ENCODE measurements around the gene LLCFC1. TPM values are rescaled to one million over a fixed set of nuclear protein-coding genes. Genes with fewer than 3 reads are reported as not detected.
"Not testable (repeated sequence)": the region's sequence is repeated elsewhere in the genome, so short reads cannot be mapped to it uniquely, and the experiment has no call there.

LLCFC1 gene
- total RNA-seq, 2 experiments from 2014 or later = not detected

GRCh38 chr7:142974626-142975025, 35.3 kb downstream of the LLCFC1 start:
- Histone ChIP-seq H2AFZ (ENCODE audit: low read length) (no peak overlapping the region), H3K79me2 (ENCODE audit: insufficient read depth, low read depth, low read length) (no peaks in the 10 kb centered on the region), H3K4me2 (ENCODE audit: low read length) (no peak overlapping the region), H3K4me1 (ENCODE audit: insufficient read depth, low read length, poor library complexity, severe bottlenecking) (no peaks in the 10 kb centered on the region), H3K4me3 (ENCODE audit: low read depth, low read length, poor library complexity, severe bottlenecking) (no peak overlapping the region), H3K9me2 (ENCODE audit: insufficient read depth, low read length) (no peaks in the 10 kb centered on the region), H4K20me1 (ENCODE audit: insufficient read depth, low read length) (no peaks in the 10 kb centered on the region), H3K27ac (ENCODE audit: low read depth, low read length, poor library complexity, severe bottlenecking) (no peak overlapping the region), H3K36me3 (ENCODE audit: insufficient read depth, low read length) (no peaks in the 10 kb centered on the region), H3K9me3 (ENCODE audit: low read length) (0 out of 2 replicates have a peak, but pooled peaks cover 7% of the 10 kb centered on the region)
- no peak for TF ChIP-seq EZH2phosphoT487 (IDR thresholded peaks at IDR 0.05; ENCODE audit: borderline replicate concordance, low read depth, low read length)
- TF ChIP-seq, protein P1, sequence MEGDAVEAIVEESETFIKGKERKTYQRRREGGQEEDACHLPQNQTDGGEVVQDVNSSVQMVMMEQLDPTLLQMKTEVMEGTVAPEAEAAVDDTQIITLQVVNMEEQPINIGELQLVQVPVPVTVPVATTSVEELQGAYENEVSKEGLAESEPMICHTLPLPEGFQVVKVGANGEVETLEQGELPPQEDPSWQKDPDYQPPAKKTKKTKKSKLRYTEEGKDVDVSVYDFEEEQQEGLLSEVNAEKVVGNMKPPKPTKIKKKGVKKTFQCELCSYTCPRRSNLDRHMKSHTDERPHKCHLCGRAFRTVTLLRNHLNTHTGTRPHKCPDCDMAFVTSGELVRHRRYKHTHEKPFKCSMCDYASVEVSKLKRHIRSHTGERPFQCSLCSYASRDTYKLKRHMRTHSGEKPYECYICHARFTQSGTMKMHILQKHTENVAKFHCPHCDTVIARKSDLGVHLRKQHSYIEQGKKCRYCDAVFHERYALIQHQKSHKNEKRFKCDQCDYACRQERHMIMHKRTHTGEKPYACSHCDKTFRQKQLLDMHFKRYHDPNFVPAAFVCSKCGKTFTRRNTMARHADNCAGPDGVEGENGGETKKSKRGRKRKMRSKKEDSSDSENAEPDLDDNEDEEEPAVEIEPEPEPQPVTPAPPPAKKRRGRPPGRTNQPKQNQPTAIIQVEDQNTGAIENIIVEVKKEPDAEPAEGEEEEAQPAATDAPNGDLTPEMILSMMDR (conservative IDR thresholded peaks at IDR 0.05; ENCODE audit: low read length) = no peak
- intact Hi-C loops (cut with micrococcal nuclease; ENCODE audit: unreplicated experiment) = no loop called here
- DNase-seq (ENCODE audit: low spot score) = no peak
- BruUV-seq (replicated peaks) = no TSS peak
- ChIA-PET CTCF (ENCODE audit: unreplicated experiment) (no interaction called here), POLR2A (interaction anchor here (0.7 kb wide), 1 partner anchor 257 kb away, joined by 5 read pairs; no protein-coding TSS in a partner anchor)

GRCh38 chr7:142978402-142978801, 39.1 kb downstream of the LLCFC1 start:
- DNase-seq (ENCODE audit: low spot score); H3K9me3 ChIP-seq (ENCODE audit: low read length); H3K79me2 ChIP-seq (ENCODE audit: insufficient read depth, low read depth, low read length); POLR2A ChIA-PET; H3K36me3 ChIP-seq (ENCODE audit: insufficient read depth, low read length); CTCF ChIA-PET (ENCODE audit: unreplicated experiment); H3K4me2 ChIP-seq (ENCODE audit: low read length); BruUV-seq (replicated peaks); H3K27ac ChIP-seq (ENCODE audit: low read depth, low read length, poor library complexity, severe bottlenecking); H3K4me3 ChIP-seq (ENCODE audit: low read depth, low read length, poor library complexity, severe bottlenecking); H3K4me1 ChIP-seq (ENCODE audit: insufficient read depth, low read length, poor library complexity, severe bottlenecking); intact Hi-C loops (cut with micrococcal nuclease; ENCODE audit: unreplicated experiment); H4K20me1 ChIP-seq (ENCODE audit: insufficient read depth, low read length); H2AFZ ChIP-seq (ENCODE audit: low read length); H3K9me2 ChIP-seq (ENCODE audit: insufficient read depth, low read length): not testable (repeated sequence)

GRCh38 chr7:142983825-142984224, 44.5 kb downstream of the LLCFC1 start:
- ChIA-PET POLR2A (interaction anchor here (0.7 kb wide), 1 partner anchor 207 kb away, joined by 3 read pairs; no protein-coding TSS in a partner anchor), CTCF (ENCODE audit: unreplicated experiment) (no interaction called here)
- Histone ChIP-seq H3K79me2 (ENCODE audit: insufficient read depth, low read depth, low read length) (no peaks in the 10 kb centered on the region), H3K27ac (ENCODE audit: low read depth, low read length, poor library complexity, severe bottlenecking) (no peak overlapping the region), H3K4me2 (ENCODE audit: low read length) (no peak overlapping the region), H3K36me3 (ENCODE audit: insufficient read depth, low read length) (no peaks in the 10 kb centered on the region), H3K9me3 (ENCODE audit: low read length) (0 out of 2 replicates have a peak, but pooled peaks cover under 1% of the 10 kb centered on the region), H4K20me1 (ENCODE audit: insufficient read depth, low read length) (no peaks in the 10 kb centered on the region), H3K4me3 (ENCODE audit: low read depth, low read length, poor library complexity, severe bottlenecking) (no peak overlapping the region), H3K9me2 (ENCODE audit: insufficient read depth, low read length) (no peaks in the 10 kb centered on the region), H3K4me1 (ENCODE audit: insufficient read depth, low read length, poor library complexity, severe bottlenecking) (no peaks in the 10 kb centered on the region), H2AFZ (ENCODE audit: low read length) (no peak overlapping the region)
- DNase-seq (ENCODE audit: low spot score) = no peak
- TF ChIP-seq, protein P1 (conservative IDR thresholded peaks at IDR 0.05; ENCODE audit: low read length) = no peak
- TF ChIP-seq EZH2phosphoT487 (IDR thresholded peaks at IDR 0.05; ENCODE audit: borderline replicate concordance, low read depth, low read length) = no peak
- BruUV-seq (replicated peaks) = no TSS peak
- intact Hi-C loops (cut with micrococcal nuclease; ENCODE audit: unreplicated experiment) = no loop called here

Data from OCI-LY7 (cell line).